GM18502 (cell line): ENCODE results near the gene NENF.
"Not testable (repeated sequence)": the region's sequence is repeated elsewhere in the genome, so short reads cannot be mapped to it uniquely, and the experiment has no call there.

Experiments used
- ATAC-seq: cut with Tn5 transposase; IDR thresholded peaks from one replicate; pipeline ENCODE4 v1.9.1; 2021; ENCODE audit warnings: mild to moderate bottlenecking; ENCODE audit not compliant: unreplicated experiment, poor library complexity

The NENF gene

DNA sequence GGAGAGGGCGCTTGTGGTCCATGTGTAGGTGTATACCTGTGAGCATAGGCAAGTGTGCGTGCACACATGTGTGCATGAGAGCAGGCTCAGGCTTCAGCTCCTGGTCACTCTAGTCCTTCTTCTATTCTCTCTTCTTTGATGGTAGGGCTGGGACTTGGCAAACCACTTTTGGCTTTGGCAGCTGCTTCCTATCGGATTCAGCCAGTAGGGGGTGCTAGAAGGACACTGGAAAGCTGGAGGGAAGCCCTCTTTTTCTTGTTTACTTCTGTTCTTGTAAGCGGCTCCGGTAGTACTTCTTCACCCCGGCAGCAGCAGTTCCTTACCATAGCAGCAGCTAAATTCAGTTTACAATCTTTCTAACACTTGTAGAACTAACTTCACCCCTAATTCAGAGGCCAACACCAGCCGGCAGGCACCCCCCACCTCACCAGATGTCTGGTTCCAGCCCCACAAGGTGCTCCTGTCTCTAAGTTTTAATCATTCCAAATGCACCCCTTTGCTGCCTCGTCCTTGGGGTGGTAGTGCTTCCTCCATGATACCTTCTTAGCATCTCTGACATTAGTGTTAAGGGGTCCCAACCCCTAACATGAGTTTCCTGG is 25.1 kb downstream of the NENF start:
- no peak for ATAC-seq

GRCh38 chr1:212458817-212459216 is 26.1 kb downstream of the NENF start:
- no peak for ATAC-seq

DNA sequence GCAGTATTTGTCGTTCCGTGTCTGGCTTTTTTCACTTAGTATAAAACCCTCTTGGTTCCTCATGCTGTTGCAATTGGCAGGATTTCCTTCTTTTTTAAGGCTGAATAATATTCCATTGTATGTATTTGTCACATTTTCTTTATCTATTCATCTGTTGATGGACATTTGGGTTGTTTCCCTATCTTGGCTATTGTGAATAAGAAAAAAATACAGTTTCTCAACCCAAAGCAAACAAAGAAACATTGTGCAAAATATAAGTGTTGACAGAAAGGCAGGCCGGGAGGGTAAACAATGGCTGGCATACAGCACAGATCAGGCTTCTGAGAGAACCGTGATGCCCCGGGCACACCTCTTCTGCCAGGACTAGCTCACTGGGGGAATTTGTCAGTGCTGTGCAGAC is 26.9 kb downstream of the NENF start:
- ATAC-seq: no peak

GRCh38 chr1:212460376-212460775 is 27.7 kb downstream of the NENF start:
- ATAC-seq: no peak

- no peak for ATAC-seq
Measured at GRCh38 chr1:212461916-212462660, 29.4 kb downstream of the NENF start.

DNA sequence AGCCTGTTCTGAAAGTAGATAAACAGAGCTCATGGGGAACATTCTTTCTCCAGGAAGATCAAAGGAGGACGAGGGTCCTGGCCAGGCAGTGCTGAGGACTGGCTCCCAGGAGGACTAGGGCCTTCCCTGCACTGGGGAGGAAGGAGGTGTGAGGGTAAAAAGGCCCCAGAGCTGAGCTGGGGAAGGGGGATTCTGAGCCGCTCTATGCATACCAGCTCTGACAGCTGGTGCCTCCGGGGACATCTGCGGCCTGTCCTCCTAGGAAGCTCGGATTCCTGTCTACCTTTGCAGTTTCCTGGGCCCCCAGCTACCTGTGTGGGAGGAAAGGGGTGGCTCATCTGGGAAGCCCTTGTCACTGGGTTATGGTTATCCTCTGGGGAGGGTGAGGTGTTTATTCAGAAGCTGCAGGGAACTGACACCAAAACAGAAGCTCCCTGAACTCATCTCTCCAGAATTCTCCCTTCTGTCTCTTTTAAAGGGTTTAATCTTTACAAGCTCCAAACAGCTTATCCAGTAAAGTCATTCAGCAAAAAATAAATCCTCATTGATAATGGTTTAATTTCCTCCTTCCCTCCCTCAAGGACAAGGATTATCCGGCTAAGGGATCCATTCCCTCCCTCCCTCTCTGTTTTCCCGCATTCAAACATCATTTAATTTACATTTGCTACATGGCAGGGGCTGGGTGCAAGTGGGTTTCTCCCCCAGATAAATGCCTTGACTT is 31.0 kb downstream of the NENF start:
- no peak for ATAC-seq

- ATAC-seq: no peak
Measured at GRCh38 chr1:212465311-212465710, 32.6 kb downstream of the NENF start.

GRCh38 chr1:212466437-212466836 is 33.7 kb downstream of the NENF start:
- ATAC-seq: no peak

- no peak for ATAC-seq
Measured at GRCh38 chr1:212466898-212467650, 34.4 kb downstream of the NENF start.

GRCh38 chr1:212467843-212468482 is 35.2 kb downstream of the NENF start:
- no peak for ATAC-seq

- ATAC-seq: no peak
Measured at GRCh38 chr1:212470059-212470458, 37.3 kb downstream of the NENF start.

- ATAC-seq: no peak
Measured at GRCh38 chr1:212471286-212471685, 38.6 kb downstream of the NENF start.

DNA sequence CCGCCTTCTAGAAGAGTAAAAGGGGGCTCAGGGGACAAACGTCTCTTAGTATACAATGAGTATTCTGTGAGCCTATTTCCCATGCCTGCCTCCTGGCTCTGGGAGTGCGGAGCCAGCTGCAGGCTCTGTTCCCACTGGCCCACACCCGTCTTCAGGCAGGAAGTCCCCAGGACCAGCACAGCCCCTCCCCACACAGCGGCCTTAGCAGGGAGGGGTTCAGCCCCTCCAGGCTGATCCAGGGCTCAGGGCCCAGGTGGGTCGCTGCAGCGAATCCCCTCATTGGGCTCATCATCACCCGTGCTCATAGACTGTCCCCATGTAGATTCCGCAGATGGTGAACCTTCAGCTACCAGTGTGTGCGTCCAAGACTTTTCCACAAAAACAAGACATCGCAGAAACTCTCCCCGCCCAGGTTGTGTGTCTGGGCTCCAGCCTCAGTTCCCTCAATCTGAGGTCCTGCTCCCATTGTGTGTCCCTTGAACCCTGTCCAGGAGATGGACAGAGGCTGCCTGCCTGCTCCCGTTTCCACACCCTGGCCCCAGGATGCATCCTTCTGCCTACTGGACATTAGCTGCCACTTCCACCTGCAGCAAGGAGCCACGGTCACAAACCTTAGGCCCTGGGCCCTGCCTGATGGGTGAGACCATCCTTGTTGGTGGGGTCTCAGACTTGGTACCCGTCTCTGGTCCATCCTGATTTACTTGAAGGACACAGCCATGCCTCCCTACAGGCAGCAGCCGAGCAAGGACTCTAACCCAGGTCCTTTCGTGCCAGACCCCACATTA is 39.4 kb downstream of the NENF start:
- no peak for ATAC-seq

DNA sequence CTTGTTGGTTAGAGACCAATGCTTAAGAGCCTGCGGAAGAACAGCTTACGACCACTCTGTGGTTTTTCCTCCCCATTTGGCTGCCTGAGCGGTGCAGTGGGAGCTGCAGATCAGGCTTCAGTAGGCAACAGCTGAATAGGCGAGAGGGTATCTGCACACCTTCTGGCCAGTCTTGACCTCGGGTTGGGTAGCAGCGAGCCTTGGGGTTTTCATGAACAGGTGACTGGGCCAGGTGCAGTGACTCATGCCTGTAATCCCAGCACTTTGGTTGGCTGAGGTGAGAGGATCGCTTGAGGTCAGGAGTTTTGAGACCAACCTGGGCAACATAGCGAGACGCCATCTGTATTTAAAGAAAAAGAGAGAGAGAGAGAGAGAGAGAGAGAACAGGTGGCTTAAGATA is 41.0 kb downstream of the NENF start:
- ATAC-seq: no peak

DNA sequence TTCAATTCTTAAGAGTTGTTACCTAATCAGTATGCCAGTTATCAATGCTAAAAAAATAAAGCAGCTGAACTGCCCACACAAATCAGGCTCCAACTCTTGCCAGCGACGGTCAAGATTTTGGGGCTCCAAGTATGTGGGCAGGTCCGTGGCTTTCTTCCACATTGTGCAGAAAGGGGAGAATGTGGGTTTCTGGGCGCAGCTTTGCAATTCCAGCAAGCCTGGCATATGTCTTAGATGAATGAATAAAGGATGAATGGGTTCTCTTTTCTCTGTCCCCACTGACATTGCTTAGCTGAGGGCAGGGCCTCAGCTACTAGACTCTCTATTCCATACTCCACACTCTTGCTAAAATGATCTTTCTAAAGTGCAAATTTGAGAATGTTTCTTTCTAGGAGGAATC is 42.4 kb downstream of the NENF start:
- no peak for ATAC-seq

DNA sequence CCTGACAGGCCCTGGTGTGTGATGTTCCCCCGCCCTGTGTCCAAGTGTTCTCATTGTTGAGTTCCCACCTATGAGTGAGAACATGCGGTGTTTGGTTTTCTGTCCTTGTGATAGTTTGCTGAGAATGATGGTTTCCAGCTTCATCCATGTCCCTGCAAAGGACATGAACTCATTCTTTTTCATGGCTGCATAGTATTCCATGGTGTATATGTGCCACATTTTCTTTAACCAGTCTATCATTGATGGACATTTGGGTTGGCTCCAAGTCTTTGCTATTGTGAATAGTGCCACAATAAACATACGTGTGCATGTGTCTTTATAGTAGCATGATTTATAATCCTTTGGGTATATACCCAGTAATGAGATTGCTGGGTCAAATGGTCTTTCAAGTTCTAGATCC is 43.1 kb downstream of the NENF start:
- ATAC-seq: not testable (repeated sequence)

GRCh38 chr1:212477014-212477679 is 44.4 kb downstream of the NENF start:
- ATAC-seq: peak; percentile 93

DNA sequence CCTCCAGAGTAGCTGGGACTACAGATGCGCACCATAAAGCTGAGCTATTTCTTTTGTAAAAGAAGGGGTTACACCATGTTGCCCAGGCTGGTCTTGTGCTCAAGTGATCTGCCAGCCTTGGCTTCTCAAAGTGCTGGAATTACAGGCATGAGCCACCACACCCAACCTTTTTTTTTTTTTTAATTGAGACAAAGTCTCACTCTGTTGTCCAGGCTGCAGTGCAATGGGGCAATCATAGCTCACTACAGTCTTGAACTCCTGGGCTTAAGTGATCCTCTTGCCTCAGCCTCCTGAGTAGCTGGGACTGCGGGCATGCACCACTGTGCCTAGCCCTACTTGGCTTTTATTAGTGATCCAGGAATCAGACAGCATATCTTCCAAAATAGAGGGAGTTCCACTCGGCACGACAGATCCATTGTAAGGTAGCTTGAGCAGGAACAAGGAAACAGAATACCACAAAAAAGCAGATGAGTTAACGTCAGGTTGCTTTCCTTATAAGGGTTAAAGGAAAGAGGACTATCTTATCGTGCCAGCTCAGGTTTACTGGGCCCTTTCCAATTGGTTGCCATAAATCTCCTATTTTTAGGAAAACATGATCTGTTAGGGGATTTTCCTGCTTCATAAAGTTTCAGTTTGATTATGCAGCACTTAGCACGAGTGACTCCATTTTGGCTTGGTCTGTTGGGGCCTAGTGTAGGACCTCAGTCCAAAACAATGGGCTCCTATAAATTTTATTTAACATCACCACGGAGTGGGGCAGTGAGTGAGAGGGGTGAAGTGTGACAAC is 45.2 kb downstream of the NENF start:
- no peak for ATAC-seq
